ENCODE results near the gene SPATA4. TPM values are rescaled to one million over a fixed set of nuclear protein-coding genes. Genes with fewer than 3 reads are reported as not detected.

SPATA4 gene
- total RNA-seq, 1 experiment from 2014 or later: not detected

DNA sequence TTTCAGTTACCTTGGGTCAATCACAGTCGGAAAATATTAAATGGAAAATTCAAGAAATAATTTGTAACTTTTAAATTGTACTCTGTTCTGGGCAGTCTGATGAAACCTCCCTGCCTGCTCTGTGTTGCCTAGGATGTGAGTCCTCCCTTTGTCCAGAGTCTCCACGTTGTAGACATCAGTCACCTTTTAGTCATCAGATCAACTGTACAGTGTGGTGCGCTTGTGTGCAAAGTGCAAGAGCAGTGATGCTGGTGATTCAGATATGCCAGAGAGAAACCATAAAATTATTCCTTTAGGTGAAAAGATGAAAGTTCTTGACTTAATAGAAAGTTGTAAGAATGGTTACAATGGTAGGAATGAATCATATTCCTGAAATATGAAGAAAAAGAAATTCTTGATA lies 1.4 kb downstream of the SPATA4 start:
- Histone ChIP-seq H3K23ac (ENCODE audit: insufficient read length, low read depth, low read length) (no peak overlapping the region), H3T11ph (ENCODE audit: low read length) (no peak overlapping the region), H2BK5ac (ENCODE audit: insufficient read length, low read length) (no peak overlapping the region), H4K8ac (replicated peaks; ENCODE audit: insufficient read length, low read depth, low read length) (no peak overlapping the region), H3K27ac (ENCODE audit: insufficient read length, low read depth, low read length) (no peak overlapping the region), H2BK15ac (ENCODE audit: low read depth, low read length) (no peak overlapping the region), H2BK12ac (ENCODE audit: insufficient read length, low read depth, low read length) (no peak overlapping the region), H3K56ac (ENCODE audit: insufficient read length, low read depth, low read length) (no peak overlapping the region), H2BK20ac (ENCODE audit: low read depth, low read length, poor library complexity, severe bottlenecking) (no peak overlapping the region), H2BK120ac (ENCODE audit: low read depth, low read length, poor library complexity, severe bottlenecking) (no peak overlapping the region), H4K20me1 (ENCODE audit: control insufficient read depth, insufficient read depth, insufficient read length) (no peaks in the 10 kb centered on the region), H4K5ac (ENCODE audit: insufficient read length, low read depth, low read length) (no peak overlapping the region), H3K27me3 (ENCODE audit: insufficient read depth, low read length) (no peaks in the 10 kb centered on the region), H3K23me2 (ENCODE audit: insufficient read length, low read depth, low read length, poor library complexity, severe bottlenecking) (peaks cover 3% of the 10 kb centered on the region), H3K4ac (ENCODE audit: low read depth, low read length) (no peak overlapping the region), H2AK5ac (ENCODE audit: insufficient read length, low read length) (no peak overlapping the region), H3K18ac (ENCODE audit: insufficient read length, low read depth, low read length) (no peak overlapping the region), H3K14ac (ENCODE audit: insufficient read depth, low read length) (no peak overlapping the region), H3K79me2 (ENCODE audit: insufficient read depth, low read length) (no peaks in the 10 kb centered on the region), H3K79me1 (ENCODE audit: insufficient read depth, low read depth, low read length, poor library complexity, severe bottlenecking) (no peaks in the 10 kb centered on the region), H3K9me3 (ENCODE audit: control insufficient read depth, low read depth, low read length) (no peaks in the 10 kb centered on the region), H3K9ac (ENCODE audit: extremely low read depth, insufficient read length, low read length) (no peak overlapping the region), H3K4me2 (ENCODE audit: insufficient read depth, insufficient read length, low read length) (no peak overlapping the region), H2AFZ (ENCODE audit: low read length) (no peak overlapping the region), H4K91ac (ENCODE audit: insufficient read length, low read depth, low read length) (no peak overlapping the region), H3K4me1 (ENCODE audit: insufficient read depth, low read length) (no peaks in the 10 kb centered on the region; the same call in 1 of the 2 replicates)
- Mint-ChIP-seq H3K4me3 (no peak overlapping the region), H3K9me3 (no peaks in the 10 kb centered on the region), H3K27me3 (ENCODE audit: low read depth) (no peaks in the 10 kb centered on the region), H3K36me3 (ENCODE audit: insufficient read depth in 1 of 3, low read depth in 3 of 3) (no peaks in the 10 kb centered on the region), H3K27ac (no peak overlapping the region), H3K4me1 (peaks cover 32 to 33% of the 10 kb centered on the region in 2 experiments)
- no peak for DNase-seq
- no CpG with 5 or more reads among the region's 3 CpGs for WGBS (ENCODE audit: extremely low coverage, insufficient read length, low lambda C conversion rate)
- TF ChIP-seq, protein P1, sequence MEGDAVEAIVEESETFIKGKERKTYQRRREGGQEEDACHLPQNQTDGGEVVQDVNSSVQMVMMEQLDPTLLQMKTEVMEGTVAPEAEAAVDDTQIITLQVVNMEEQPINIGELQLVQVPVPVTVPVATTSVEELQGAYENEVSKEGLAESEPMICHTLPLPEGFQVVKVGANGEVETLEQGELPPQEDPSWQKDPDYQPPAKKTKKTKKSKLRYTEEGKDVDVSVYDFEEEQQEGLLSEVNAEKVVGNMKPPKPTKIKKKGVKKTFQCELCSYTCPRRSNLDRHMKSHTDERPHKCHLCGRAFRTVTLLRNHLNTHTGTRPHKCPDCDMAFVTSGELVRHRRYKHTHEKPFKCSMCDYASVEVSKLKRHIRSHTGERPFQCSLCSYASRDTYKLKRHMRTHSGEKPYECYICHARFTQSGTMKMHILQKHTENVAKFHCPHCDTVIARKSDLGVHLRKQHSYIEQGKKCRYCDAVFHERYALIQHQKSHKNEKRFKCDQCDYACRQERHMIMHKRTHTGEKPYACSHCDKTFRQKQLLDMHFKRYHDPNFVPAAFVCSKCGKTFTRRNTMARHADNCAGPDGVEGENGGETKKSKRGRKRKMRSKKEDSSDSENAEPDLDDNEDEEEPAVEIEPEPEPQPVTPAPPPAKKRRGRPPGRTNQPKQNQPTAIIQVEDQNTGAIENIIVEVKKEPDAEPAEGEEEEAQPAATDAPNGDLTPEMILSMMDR (conservative IDR thresholded peaks at IDR 0.05): no peak

Measured in H9 (cell line).